Measurements from ENCODE around the gene ACVR1. TPM values are rescaled to one million over a fixed set of nuclear protein-coding genes. Genes with fewer than 3 reads are reported as not detected.
"Not testable (repeated sequence)": the region's sequence is repeated elsewhere in the genome, so short reads cannot be mapped to it uniquely, and the experiment has no call there.

ACVR1 gene
- total and polyA plus RNA-seq, 4 donors, result 9.5 to 53.4 (median 33.8) TPM

GRCh38 chr2:157835425-157835824 is 40.7 kb downstream of the ACVR1 start:
- DNase-seq, result no peak
- intact Hi-C loops (cut with DNase I), result no loop called here
- no peak overlapping the region for H3K4me3 ChIP-seq (ENCODE audit: low read length in 2 of 2)
- no peak for ATAC-seq (ENCODE audit: low FRiP score)
- H3K27ac ChIP-seq (ENCODE audit: low read depth in 1 of 2, low read length in 2 of 2), result no peak overlapping the region
- H3K9me3 ChIP-seq (ENCODE audit: control insufficient read depth, low read length), result no peaks in the 10 kb centered on the region
- H3K36me3 ChIP-seq (ENCODE audit: control insufficient read depth in 1 of 2, insufficient read depth in 2 of 2, low read length in 1 of 2), result no peaks in the 10 kb centered on the region
- WGBS, 2 donors, result 95 to 100% methylated on average over 1 of the region's 1 CpG
- peaks cover 6 to 12% of the 10 kb centered on the region in 2 donors for H3K4me1 ChIP-seq (ENCODE audit: control insufficient read depth in 1 of 2, insufficient read depth in 2 of 2, low read length in 2 of 2)
- no peaks in the 10 kb centered on the region for H3K27me3 ChIP-seq (ENCODE audit: control insufficient read depth in 1 of 2, insufficient read depth in 2 of 2, low read length in 1 of 2)

GRCh38 chr2:157835006-157835405 is 41.1 kb downstream of the ACVR1 start:
- no peaks in the 10 kb centered on the region for H3K9me3 ChIP-seq (ENCODE audit: control insufficient read depth, low read length)
- H3K27me3 ChIP-seq (ENCODE audit: control insufficient read depth in 1 of 2, insufficient read depth in 2 of 2, low read length in 1 of 2), result no peaks in the 10 kb centered on the region
- ATAC-seq (ENCODE audit: low FRiP score) (no peak), DNase-seq (no peak)
- H3K27ac ChIP-seq (ENCODE audit: low read depth in 1 of 2, low read length in 2 of 2), result no peak overlapping the region
- no peak overlapping the region for H3K4me3 ChIP-seq (ENCODE audit: low read length in 2 of 2)
- H3K36me3 ChIP-seq (ENCODE audit: control insufficient read depth in 1 of 2, insufficient read depth in 2 of 2, low read length in 1 of 2), result no peaks in the 10 kb centered on the region
- intact Hi-C loops (cut with DNase I), result no loop called here
- WGBS, 2 donors, result 90% methylated on average over 4 of the region's 4 CpGs
- H3K4me1 ChIP-seq (ENCODE audit: control insufficient read depth in 1 of 2, insufficient read depth in 2 of 2, low read length in 2 of 2), result peaks cover 5 to 12% of the 10 kb centered on the region in 2 donors

DNA sequence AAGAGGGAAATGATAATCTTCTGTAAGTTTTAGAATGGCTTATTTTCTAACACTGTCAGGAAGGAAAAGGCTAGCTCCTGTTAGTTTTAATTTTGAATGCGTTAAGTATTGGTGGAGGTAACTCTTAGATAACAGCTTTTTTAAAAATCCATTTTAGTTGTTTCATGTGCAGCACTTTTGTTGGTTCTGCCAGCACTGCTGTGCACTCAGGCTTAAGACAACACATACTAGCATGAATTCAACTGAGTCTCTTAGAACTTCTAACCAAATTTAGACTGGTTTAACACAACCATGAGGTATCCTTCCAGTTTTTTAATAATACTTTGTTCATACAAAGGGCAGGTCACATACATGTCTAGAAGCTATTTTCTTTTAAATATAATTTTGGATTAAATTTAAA is 42.4 kb downstream of the ACVR1 start:
- H3K27ac ChIP-seq (ENCODE audit: low read depth in 1 of 2, low read length in 2 of 2), result no peak overlapping the region
- H3K4me3 ChIP-seq (ENCODE audit: low read length in 2 of 2), result no peak overlapping the region
- DNase-seq, result no peak
- H3K36me3 ChIP-seq (ENCODE audit: control insufficient read depth in 1 of 2, insufficient read depth in 2 of 2, low read length in 1 of 2), result no peaks in the 10 kb centered on the region
- peaks cover 5 to 12% of the 10 kb centered on the region in 2 donors for H3K4me1 ChIP-seq (ENCODE audit: control insufficient read depth in 1 of 2, insufficient read depth in 2 of 2, low read length in 2 of 2)
- intact Hi-C loops (cut with DNase I), result loop anchor here (5.0 kb wide), 3 partner anchors 39 to 44 kb away; partner anchors contain the start of gene ACVR1 (in 1 of the 2)
- no peak for ATAC-seq (ENCODE audit: low FRiP score)
- no peaks in the 10 kb centered on the region for H3K27me3 ChIP-seq (ENCODE audit: control insufficient read depth in 1 of 2, insufficient read depth in 2 of 2, low read length in 1 of 2)
- 57 to 60% methylated on average over 1 of the region's 1 CpG for WGBS, 2 donors
- no peaks in the 10 kb centered on the region for H3K9me3 ChIP-seq (ENCODE audit: control insufficient read depth, low read length)

GRCh38 chr2:157831573-157832315 is 44.4 kb downstream of the ACVR1 start:
- Histone ChIP-seq H3K4me3 (ENCODE audit: low read length in 2 of 2) (no peak overlapping the region), H3K27ac (ENCODE audit: low read depth in 1 of 2, low read length in 2 of 2) (peak overlapping the region; percentile 22 to 89), H3K27me3 (ENCODE audit: control insufficient read depth in 1 of 2, insufficient read depth in 2 of 2, low read length in 1 of 2) (no peaks in the 10 kb centered on the region), H3K9me3 (ENCODE audit: control insufficient read depth, low read length) (no peaks in the 10 kb centered on the region), H3K4me1 (ENCODE audit: control insufficient read depth in 1 of 2, insufficient read depth in 2 of 2, low read length in 2 of 2) (peaks cover 3 to 12% of the 10 kb centered on the region in 2 donors), H3K36me3 (ENCODE audit: control insufficient read depth in 1 of 2, insufficient read depth in 2 of 2, low read length in 1 of 2) (no peaks in the 10 kb centered on the region)
- 64 to 65% methylated on average over 3 of the region's 3 CpGs for WGBS, 2 donors
- ATAC-seq (ENCODE audit: low FRiP score) (peak; percentile 53), DNase-seq (no peak)
- intact Hi-C loops (cut with DNase I), result loop anchor here (5.0 kb wide), 3 partner anchors 39 to 46 kb away; partner anchors contain the start of gene ACVR1 (in 1 of the 2)

GRCh38 chr2:157830696-157831570 is 45.2 kb downstream of the ACVR1 start:
- Histone ChIP-seq H3K36me3 (ENCODE audit: control insufficient read depth in 1 of 2, insufficient read depth in 2 of 2, low read length in 1 of 2) (no peaks in the 10 kb centered on the region), H3K4me3 (ENCODE audit: low read length in 2 of 2) (no peak overlapping the region), H3K9me3 (ENCODE audit: control insufficient read depth, low read length) (no peaks in the 10 kb centered on the region), H3K27ac (ENCODE audit: low read depth in 1 of 2, low read length in 2 of 2) (peak overlapping the region; percentile 30 to 83), H3K4me1 (ENCODE audit: control insufficient read depth in 1 of 2, insufficient read depth in 2 of 2, low read length in 2 of 2) (peaks cover 3 to 12% of the 10 kb centered on the region in 2 donors), H3K27me3 (ENCODE audit: control insufficient read depth in 1 of 2, insufficient read depth in 2 of 2, low read length in 1 of 2) (no peaks in the 10 kb centered on the region)
- ATAC-seq (ENCODE audit: low FRiP score), result peak; percentile 88
- DNase-seq, result no peak
- 3 to 4% methylated on average over 2 of the region's 2 CpGs for WGBS, 2 donors
- intact Hi-C loops (cut with DNase I), result loop anchor here (5.0 kb wide), 3 partner anchors 39 to 46 kb away; partner anchors contain the start of gene ACVR1 (in 1 of the 2)

DNA sequence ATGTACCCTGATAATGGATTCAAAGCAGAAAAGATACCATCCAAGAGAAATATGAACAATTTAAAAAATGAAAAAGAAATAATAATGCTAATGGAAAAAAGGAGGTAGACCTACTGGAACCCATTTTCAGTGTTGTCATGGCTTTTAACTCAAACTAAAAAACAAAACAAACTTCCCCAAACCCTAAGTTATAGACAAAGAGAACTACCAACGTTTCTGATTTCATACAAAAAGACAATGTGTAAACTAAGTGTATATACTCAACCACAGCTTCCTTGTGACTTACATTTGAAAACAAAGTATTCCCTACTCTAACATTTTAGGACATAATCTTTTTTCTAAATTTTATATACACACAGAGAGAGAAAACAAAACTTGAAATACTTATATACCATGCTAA is 45.9 kb downstream of the ACVR1 start:
- whole genome bisulfite sequencing, 2 donors, result 63 to 73% methylated on average over 1 of the region's 1 CpG
- Histone ChIP-seq H3K4me1 (ENCODE audit: control insufficient read depth in 1 of 2, insufficient read depth in 2 of 2, low read length in 2 of 2) (peaks cover 3 to 12% of the 10 kb centered on the region in 2 donors), H3K27me3 (ENCODE audit: control insufficient read depth in 1 of 2, insufficient read depth in 2 of 2, low read length in 1 of 2) (no peaks in the 10 kb centered on the region), H3K27ac (ENCODE audit: low read depth in 1 of 2, low read length in 2 of 2) (no peak overlapping the region), H3K36me3 (ENCODE audit: control insufficient read depth in 1 of 2, insufficient read depth in 2 of 2, low read length in 1 of 2) (no peaks in the 10 kb centered on the region), H3K9me3 (ENCODE audit: control insufficient read depth, low read length) (no peaks in the 10 kb centered on the region), H3K4me3 (ENCODE audit: low read length in 2 of 2) (no peak overlapping the region)
- DNase-seq (no peak), ATAC-seq (ENCODE audit: low FRiP score) (no peak)
- intact Hi-C loops (cut with DNase I), result loop anchor here (5.0 kb wide), 3 partner anchors 38 to 47 kb away; partner anchors contain the start of gene ACVR1 (in 1 of the 2)

DNA sequence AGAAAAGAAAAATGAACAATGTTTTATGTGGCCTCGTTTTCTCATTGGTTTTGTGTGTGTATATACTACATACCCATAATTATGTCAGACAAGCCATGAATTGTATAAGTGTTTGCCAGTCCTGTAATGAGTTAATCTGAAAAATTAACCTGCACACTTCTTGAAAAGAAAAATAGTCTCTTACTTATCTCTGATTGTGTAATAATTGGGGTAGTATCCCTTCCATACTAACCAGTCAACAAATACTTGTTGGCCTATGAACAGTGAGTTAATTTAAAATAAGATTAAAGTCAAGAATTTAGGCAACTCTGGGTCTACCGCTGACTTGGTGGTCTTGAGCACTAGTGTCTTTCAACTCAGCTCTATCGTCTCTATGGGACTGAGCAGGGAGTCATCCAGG is 48.8 kb downstream of the ACVR1 start:
- Histone ChIP-seq H3K27ac (ENCODE audit: low read depth in 1 of 2, low read length in 2 of 2) (no peak overlapping the region), H3K9me3 (ENCODE audit: control insufficient read depth, low read length) (no peaks in the 10 kb centered on the region), H3K27me3 (ENCODE audit: control insufficient read depth in 1 of 2, insufficient read depth in 2 of 2, low read length in 1 of 2) (no peaks in the 10 kb centered on the region), H3K36me3 (ENCODE audit: control insufficient read depth in 1 of 2, insufficient read depth in 2 of 2, low read length in 1 of 2) (no peaks in the 10 kb centered on the region), H3K4me3 (ENCODE audit: low read length in 2 of 2) (no peak overlapping the region), H3K4me1 (ENCODE audit: control insufficient read depth in 1 of 2, insufficient read depth in 2 of 2, low read length in 2 of 2) (peaks cover 3 to 8% of the 10 kb centered on the region in 2 donors)
- intact Hi-C loops (cut with DNase I), result no loop called here
- ATAC-seq (ENCODE audit: low FRiP score), result no peak
- DNase-seq, result no peak
- 95% methylated on average over 3 of the region's 3 CpGs for WGBS, 2 donors

- H3K27me3 ChIP-seq (ENCODE audit: control insufficient read depth in 1 of 2, insufficient read depth in 2 of 2, low read length in 1 of 2); intact Hi-C loops (cut with DNase I); H3K27ac ChIP-seq (ENCODE audit: low read depth in 1 of 2, low read length in 2 of 2); DNase-seq; H3K36me3 ChIP-seq (ENCODE audit: control insufficient read depth in 1 of 2, insufficient read depth in 2 of 2, low read length in 1 of 2); H3K4me3 ChIP-seq (ENCODE audit: low read length in 2 of 2); H3K9me3 ChIP-seq (ENCODE audit: control insufficient read depth, low read length); H3K4me1 ChIP-seq (ENCODE audit: control insufficient read depth in 1 of 2, insufficient read depth in 2 of 2, low read length in 2 of 2); ATAC-seq (ENCODE audit: low FRiP score): not testable (repeated sequence)
Measured at GRCh38 chr2:157826644-157827043, 49.5 kb downstream of the ACVR1 start.

Measured in aorta (tissue), 5 donors.